ENCODE results near the gene SGCE.

SGCE gene

DNA sequence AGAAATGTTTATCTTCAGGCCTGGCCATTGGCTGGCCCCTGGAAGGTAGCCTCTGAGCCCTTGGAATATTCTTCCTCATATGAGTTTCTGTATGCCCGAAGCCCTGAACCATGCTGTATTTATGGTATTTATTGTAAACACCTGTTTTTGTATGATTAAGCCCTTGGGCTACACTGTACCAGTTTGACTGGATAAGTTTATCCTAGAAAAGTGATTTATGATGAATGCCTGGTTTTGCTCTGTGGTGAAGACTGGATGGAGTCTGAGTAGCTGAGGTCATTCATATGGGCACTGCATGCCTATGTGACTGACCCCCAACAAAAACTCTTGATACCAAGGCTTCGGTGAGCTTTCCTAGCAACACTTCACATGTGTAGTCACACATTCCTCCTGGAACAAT, 79.6 kb downstream of the SGCE start:
- TF ChIP-seq, protein P1, sequence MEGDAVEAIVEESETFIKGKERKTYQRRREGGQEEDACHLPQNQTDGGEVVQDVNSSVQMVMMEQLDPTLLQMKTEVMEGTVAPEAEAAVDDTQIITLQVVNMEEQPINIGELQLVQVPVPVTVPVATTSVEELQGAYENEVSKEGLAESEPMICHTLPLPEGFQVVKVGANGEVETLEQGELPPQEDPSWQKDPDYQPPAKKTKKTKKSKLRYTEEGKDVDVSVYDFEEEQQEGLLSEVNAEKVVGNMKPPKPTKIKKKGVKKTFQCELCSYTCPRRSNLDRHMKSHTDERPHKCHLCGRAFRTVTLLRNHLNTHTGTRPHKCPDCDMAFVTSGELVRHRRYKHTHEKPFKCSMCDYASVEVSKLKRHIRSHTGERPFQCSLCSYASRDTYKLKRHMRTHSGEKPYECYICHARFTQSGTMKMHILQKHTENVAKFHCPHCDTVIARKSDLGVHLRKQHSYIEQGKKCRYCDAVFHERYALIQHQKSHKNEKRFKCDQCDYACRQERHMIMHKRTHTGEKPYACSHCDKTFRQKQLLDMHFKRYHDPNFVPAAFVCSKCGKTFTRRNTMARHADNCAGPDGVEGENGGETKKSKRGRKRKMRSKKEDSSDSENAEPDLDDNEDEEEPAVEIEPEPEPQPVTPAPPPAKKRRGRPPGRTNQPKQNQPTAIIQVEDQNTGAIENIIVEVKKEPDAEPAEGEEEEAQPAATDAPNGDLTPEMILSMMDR (IDR thresholded peaks at IDR 0.05; ENCODE audit: low read depth, low read length) = no peak
- Histone ChIP-seq H3K4me3 (ENCODE audit: low read depth, low read length) (no peak overlapping the region), H3K9me3 (ENCODE audit: severe bottlenecking) (peaks cover 12% of the 10 kb centered on the region), H3K36me3 (no peaks in the 10 kb centered on the region; the same call in 1 of the 2 replicates), H3K27me3 (ENCODE audit: insufficient read depth, low read depth, severe bottlenecking) (no peaks in the 10 kb centered on the region), H3K27ac (no peak overlapping the region)
- DNase-seq = no peak

DNA sequence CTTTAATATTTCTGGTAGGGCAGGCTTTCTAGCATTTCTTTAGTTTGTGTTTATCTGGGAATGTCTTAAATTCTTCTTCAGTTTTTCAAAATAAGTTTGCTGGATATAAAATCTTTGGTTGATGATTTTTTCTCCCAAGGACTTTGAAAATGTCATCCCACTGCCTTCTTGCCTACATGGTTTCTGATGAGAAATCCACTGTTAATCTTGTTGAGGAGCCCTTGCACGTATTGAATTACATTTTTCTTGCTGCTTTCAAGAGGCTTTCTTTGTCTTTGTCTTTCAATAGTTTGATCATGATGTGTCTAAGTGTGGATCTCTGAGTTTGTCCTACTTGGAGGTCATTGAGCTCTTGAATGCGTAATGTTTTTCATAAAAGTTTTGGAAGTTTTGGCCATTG, 80.3 kb downstream of the SGCE start:
- DNase-seq = no peak
- Histone ChIP-seq H3K27ac (no peak overlapping the region), H3K9me3 (ENCODE audit: severe bottlenecking) (peaks cover 12% of the 10 kb centered on the region), H3K4me3 (ENCODE audit: low read depth, low read length) (no peak overlapping the region), H3K36me3 (no peaks in the 10 kb centered on the region; the same call in 1 of the 2 replicates), H3K27me3 (ENCODE audit: insufficient read depth, low read depth, severe bottlenecking) (no peaks in the 10 kb centered on the region)
- TF ChIP-seq, protein P1 (IDR thresholded peaks at IDR 0.05; ENCODE audit: low read depth, low read length) = no peak

DNA sequence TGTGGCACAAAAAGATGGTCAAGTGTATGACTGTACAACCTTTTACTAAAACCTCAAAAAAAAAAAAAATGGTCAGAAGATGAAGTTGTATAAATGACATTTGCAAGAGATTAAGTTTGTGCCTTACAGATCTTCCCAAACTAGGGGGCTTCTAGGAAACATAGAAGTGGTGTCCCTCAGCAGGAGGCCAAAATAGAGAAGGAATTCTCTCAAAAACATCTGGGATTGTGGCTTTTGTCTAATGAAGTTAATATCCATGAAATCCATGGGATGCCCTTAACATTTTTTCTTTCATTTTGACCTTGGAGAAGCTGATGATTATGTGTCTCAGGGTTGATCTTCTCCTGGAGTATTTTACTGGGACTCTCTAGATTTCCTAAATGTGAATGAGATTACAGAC, 84.1 kb downstream of the SGCE start:
- Histone ChIP-seq H3K27me3 (ENCODE audit: insufficient read depth, low read depth, severe bottlenecking) (no peaks in the 10 kb centered on the region), H3K27ac (no peak overlapping the region), H3K4me3 (ENCODE audit: low read depth, low read length) (no peak overlapping the region), H3K9me3 (ENCODE audit: severe bottlenecking) (peaks cover 12% of the 10 kb centered on the region), H3K36me3 (no peaks in the 10 kb centered on the region; the same call in 1 of the 2 replicates)
- TF ChIP-seq, protein P1 (IDR thresholded peaks at IDR 0.05; ENCODE audit: low read depth, low read length) = no peak
- no peak for DNase-seq

DNA sequence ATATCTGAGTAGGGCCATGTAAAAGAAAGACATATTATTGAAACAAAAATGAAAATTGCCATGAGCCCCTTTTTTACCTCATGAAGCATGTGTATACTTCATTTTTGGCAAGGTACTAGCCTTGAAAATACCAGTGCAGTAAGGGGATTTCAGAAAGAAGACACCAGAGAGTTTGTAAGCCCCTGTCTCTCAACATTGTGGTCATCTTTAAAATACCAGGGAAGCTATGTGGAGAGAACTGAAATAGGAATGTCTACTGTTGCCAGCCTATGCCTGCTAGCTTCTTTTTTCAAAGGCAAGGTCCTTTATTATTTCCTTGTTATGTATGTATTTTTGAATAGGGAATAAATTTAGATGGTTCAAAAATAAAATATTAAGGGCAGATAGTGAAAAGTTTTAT, 88.5 kb downstream of the SGCE start:
- no peaks in the 10 kb centered on the region for H3K9me3 ChIP-seq (ENCODE audit: severe bottlenecking)
- TF ChIP-seq, protein P1 (IDR thresholded peaks at IDR 0.05; ENCODE audit: low read depth, low read length) = no peak
- H3K36me3 ChIP-seq = no peaks in the 10 kb centered on the region
- no peak overlapping the region for H3K27ac ChIP-seq
- no peak for DNase-seq
- no peaks in the 10 kb centered on the region for H3K27me3 ChIP-seq (ENCODE audit: insufficient read depth, low read depth, severe bottlenecking)
- H3K4me3 ChIP-seq (ENCODE audit: low read depth, low read length) = no peak overlapping the region

DNA sequence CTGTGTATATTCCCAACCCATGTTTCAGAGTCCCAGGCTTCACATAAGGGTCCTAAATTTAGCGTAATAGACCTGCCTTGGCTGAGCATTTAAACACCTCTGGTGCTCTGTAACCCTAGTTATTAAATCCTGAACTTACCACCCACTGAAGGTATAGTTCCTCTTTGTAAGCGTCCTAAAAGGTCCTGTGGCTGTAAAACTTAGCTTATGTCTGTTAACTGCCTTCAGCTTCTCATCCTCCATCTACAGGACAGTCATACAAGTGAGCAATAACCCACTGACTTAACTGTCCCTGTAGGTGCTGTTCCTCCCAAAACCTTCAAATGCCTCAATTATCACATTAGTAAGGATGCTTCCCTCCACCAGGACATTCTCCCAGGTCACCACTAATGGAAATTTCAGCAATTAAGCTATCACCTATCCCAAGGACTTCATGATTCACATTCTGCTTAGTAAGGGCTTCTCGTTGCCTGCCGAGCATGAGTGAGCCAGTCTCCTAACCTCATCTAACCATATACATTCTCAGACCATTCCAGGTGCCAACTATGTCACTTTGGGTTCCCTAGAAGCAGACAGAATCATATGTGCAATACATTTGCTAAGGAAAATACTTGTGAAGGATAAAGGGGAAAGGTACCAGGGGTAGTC, 90.6 kb downstream of the SGCE start:
- TF ChIP-seq, protein P1 (IDR thresholded peaks at IDR 0.05; ENCODE audit: low read depth, low read length) = no peak
- H3K4me3 ChIP-seq (ENCODE audit: low read depth, low read length) = no peak overlapping the region
- H3K27me3 ChIP-seq (ENCODE audit: insufficient read depth, low read depth, severe bottlenecking) = no peaks in the 10 kb centered on the region
- no peaks in the 10 kb centered on the region for H3K9me3 ChIP-seq (ENCODE audit: severe bottlenecking)
- no peaks in the 10 kb centered on the region for H3K36me3 ChIP-seq
- DNase-seq = no peak
- no peak overlapping the region for H3K27ac ChIP-seq

DNA sequence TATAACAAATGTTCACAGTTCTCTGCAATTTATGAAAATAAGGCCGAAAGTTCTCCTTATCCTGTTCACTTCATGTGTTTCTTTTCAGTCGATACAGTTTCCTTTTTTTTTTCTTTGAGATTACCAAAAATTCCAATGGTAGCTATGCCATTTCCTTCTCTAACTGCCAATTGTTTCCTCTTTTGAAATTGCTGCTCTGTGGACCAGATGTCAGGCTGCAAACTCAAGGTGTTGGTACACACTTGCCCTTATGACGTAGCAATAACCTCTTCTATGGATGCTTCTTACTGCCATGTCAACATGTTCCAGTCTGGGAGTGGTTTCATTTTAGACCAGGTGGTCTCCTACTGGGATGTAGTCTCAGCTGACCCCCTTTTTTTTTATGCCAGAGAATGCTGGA, 93.4 kb downstream of the SGCE start:
- no peak for DNase-seq
- no peak overlapping the region for H3K27ac ChIP-seq

More for the DNA sequence above, 93.4 kb downstream of the SGCE start:
- Histone ChIP-seq H3K9me3 (ENCODE audit: severe bottlenecking) (no peaks in the 10 kb centered on the region), H3K4me3 (ENCODE audit: low read depth, low read length) (no peak overlapping the region), H3K36me3 (no peaks in the 10 kb centered on the region), H3K27me3 (ENCODE audit: insufficient read depth, low read depth, severe bottlenecking) (no peaks in the 10 kb centered on the region)
- TF ChIP-seq, protein P1 (IDR thresholded peaks at IDR 0.05; ENCODE audit: low read depth, low read length) = no peak
